H1 (cell line): ENCODE results near the gene ITIH1. TPM values are rescaled to one million over a fixed set of nuclear protein-coding genes. Genes with fewer than 3 reads are reported as not detected.

ENCODE experiments used
- SIN3A ChIP-seq, 2 experiments: IDR thresholded peaks in 1 of 2; conservative IDR thresholded peaks in 1 of 2; 2 replicates each; pipeline ENCODE4 v1.6.1; 2011 to 2012; ENCODE audit warnings: low read length in 2 of 2, improper control_type of control experiment in 1 of 2, low read depth in 1 of 2, mild to moderate bottlenecking in 1 of 2
- polyA plus RNA-seq, 7 experiments: library from polyadenylated mRNA; depleted of rRNA in 3 of 7; stranded (reverse) in 5 of 7; unstranded in 2 of 7; fragments of >200 nt in 5 of 7; fragments of 200-250 nt in 2 of 7; gene quantifications; 1 replicate in 5 of 7; 2 replicates in 1 of 7; 4 replicates in 1 of 7; pipeline versions ENCODE4 v1.2.1 to v1.2.3, GENCODE V29; 2011 to 2013; ENCODE audit warnings: missing spikeins in 2 of 7, mixed read lengths in 2 of 7
- total RNA-seq: library from RNA; stranded (reverse); fragmentation: NEBNext Ultra II Directional; extraction: Animal tissue kit (Norgen Biotek cat#: 25700); gene quantifications from 2 replicates; pipeline ENCODE4 v1.2.1, GENCODE V29; 2021
- TF ChIP-seq, protein P1 (sequence below): fragments of 300-600 bp; sonication (generic); IDR thresholded peaks from 2 replicates; pipeline ENCODE4 v1.7.1; 2012; ENCODE audit warnings: low read length, moderate library complexity, mild to moderate bottlenecking, inconsistent platforms; ENCODE audit not compliant: insufficient replicate concordance

The ITIH1 gene
- total and polyA plus RNA-seq, 2 of the 8 experiments (the other 6 are each of a cell fraction or from before 2014, with no cell fraction given): not detected

DNA sequence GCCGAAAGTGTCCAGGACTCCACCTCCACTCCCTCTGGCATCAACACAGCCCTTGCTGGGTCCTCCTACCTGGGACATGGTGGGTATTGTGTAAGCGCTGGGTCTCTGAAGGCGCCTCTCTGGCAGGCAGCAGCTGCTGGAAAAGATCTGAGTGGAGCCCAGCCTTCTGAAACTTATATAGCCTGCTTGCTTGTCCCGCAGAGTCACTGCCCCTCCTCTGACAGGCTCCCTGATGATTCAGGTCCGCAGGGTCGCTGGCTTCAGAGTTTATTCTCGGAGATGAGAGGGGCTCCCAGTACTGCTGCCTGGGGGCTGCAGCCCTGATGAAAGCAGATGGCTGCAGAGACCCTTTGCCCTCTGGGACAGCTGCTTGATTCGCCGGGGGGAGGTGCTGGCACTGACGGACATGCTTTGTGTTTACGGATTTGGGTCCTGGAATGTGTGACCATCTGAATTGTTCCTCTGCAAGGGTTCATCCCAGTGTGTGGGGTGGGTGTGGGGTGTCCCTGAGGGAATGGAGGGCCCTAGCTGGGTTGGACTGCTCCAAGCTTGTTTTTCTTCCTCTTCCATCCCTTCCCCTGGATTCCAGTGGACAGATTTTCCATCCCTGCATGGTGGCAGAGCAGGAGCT, 57.6 kb downstream of the ITIH1 start, which contains the start of gene MUSTN1 (continued):
- TF ChIP-seq, protein P1, sequence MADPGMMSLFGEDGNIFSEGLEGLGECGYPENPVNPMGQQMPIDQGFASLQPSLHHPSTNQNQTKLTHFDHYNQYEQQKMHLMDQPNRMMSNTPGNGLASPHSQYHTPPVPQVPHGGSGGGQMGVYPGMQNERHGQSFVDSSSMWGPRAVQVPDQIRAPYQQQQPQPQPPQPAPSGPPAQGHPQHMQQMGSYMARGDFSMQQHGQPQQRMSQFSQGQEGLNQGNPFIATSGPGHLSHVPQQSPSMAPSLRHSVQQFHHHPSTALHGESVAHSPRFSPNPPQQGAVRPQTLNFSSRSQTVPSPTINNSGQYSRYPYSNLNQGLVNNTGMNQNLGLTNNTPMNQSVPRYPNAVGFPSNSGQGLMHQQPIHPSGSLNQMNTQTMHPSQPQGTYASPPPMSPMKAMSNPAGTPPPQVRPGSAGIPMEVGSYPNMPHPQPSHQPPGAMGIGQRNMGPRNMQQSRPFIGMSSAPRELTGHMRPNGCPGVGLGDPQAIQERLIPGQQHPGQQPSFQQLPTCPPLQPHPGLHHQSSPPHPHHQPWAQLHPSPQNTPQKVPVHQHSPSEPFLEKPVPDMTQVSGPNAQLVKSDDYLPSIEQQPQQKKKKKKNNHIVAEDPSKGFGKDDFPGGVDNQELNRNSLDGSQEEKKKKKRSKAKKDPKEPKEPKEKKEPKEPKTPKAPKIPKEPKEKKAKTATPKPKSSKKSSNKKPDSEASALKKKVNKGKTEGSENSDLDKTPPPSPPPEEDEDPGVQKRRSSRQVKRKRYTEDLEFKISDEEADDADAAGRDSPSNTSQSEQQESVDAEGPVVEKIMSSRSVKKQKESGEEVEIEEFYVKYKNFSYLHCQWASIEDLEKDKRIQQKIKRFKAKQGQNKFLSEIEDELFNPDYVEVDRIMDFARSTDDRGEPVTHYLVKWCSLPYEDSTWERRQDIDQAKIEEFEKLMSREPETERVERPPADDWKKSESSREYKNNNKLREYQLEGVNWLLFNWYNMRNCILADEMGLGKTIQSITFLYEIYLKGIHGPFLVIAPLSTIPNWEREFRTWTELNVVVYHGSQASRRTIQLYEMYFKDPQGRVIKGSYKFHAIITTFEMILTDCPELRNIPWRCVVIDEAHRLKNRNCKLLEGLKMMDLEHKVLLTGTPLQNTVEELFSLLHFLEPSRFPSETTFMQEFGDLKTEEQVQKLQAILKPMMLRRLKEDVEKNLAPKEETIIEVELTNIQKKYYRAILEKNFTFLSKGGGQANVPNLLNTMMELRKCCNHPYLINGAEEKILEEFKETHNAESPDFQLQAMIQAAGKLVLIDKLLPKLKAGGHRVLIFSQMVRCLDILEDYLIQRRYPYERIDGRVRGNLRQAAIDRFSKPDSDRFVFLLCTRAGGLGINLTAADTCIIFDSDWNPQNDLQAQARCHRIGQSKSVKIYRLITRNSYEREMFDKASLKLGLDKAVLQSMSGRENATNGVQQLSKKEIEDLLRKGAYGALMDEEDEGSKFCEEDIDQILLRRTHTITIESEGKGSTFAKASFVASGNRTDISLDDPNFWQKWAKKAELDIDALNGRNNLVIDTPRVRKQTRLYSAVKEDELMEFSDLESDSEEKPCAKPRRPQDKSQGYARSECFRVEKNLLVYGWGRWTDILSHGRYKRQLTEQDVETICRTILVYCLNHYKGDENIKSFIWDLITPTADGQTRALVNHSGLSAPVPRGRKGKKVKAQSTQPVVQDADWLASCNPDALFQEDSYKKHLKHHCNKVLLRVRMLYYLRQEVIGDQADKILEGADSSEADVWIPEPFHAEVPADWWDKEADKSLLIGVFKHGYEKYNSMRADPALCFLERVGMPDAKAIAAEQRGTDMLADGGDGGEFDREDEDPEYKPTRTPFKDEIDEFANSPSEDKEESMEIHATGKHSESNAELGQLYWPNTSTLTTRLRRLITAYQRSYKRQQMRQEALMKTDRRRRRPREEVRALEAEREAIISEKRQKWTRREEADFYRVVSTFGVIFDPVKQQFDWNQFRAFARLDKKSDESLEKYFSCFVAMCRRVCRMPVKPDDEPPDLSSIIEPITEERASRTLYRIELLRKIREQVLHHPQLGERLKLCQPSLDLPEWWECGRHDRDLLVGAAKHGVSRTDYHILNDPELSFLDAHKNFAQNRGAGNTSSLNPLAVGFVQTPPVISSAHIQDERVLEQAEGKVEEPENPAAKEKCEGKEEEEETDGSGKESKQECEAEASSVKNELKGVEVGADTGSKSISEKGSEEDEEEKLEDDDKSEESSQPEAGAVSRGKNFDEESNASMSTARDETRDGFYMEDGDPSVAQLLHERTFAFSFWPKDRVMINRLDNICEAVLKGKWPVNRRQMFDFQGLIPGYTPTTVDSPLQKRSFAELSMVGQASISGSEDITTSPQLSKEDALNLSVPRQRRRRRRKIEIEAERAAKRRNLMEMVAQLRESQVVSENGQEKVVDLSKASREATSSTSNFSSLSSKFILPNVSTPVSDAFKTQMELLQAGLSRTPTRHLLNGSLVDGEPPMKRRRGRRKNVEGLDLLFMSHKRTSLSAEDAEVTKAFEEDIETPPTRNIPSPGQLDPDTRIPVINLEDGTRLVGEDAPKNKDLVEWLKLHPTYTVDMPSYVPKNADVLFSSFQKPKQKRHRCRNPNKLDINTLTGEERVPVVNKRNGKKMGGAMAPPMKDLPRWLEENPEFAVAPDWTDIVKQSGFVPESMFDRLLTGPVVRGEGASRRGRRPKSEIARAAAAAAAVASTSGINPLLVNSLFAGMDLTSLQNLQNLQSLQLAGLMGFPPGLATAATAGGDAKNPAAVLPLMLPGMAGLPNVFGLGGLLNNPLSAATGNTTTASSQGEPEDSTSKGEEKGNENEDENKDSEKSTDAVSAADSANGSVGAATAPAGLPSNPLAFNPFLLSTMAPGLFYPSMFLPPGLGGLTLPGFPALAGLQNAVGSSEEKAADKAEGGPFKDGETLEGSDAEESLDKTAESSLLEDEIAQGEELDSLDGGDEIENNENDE: no peak
- TF ChIP-seq SIN3A (conservative IDR thresholded peaks at IDR 0.05 in 1 of 2, IDR thresholded peaks at IDR 0.05 in 1 of 2; ENCODE audit: low read depth in 1 of 2, low read length in 2 of 2): no peak
